ENCODE measurements around the gene ATP6V0C. TPM values are rescaled to one million over a fixed set of nuclear protein-coding genes. Genes with fewer than 3 reads are reported as not detected.

ATP6V0C gene
- total and polyA plus RNA-seq, 2 of the 8 experiments (the other 6 are each of a cell fraction or from before 2014, with no cell fraction given), result 125 to 176 TPM

GRCh38 chr16:2467528-2468232 is 46.1 kb upstream of the ATP6V0C start (continued):
- TF ChIP-seq EP300 (IDR thresholded peaks at IDR 0.05; ENCODE audit: borderline replicate concordance in 1 of 2, low read depth in 2 of 2, low read length in 2 of 2), result no peak
- no peak for TF ChIP-seq CHD1 (IDR thresholded peaks at IDR 0.05; ENCODE audit: low read depth, low read length)
- TF ChIP-seq E2F6 (IDR thresholded peaks at IDR 0.05), result peak; percentile 95
- peak; percentile 19; the same call in 1 of the 2 replicates for TF ChIP-seq TBP (IDR thresholded peaks at IDR 0.05; ENCODE audit: low read depth, low read length)
- no peak for TF ChIP-seq ATF2 (IDR thresholded peaks at IDR 0.05; ENCODE audit: low read length)

Measured in H1 (cell line).